Measurements from ENCODE around the gene PLPP7. TPM values are rescaled to one million over a fixed set of nuclear protein-coding genes. Genes with fewer than 3 reads are reported as not detected.

The PLPP7 gene
- total and polyA plus RNA-seq, 4 donors: 6.2 to 15.3 (median 11.3) TPM

GRCh38 chr9:131290767-131291370 is 1.3 kb downstream of the PLPP7 start:
- Histone ChIP-seq H3K4me3 (ENCODE audit: low read depth, low read length) (no peak overlapping the region), H3K9me3 (ENCODE audit: control insufficient read depth, insufficient read depth, low read length) (no peaks in the 10 kb centered on the region), H3K36me3 (ENCODE audit: control insufficient read depth, insufficient read depth, low read length) (peaks cover 25% of the 10 kb centered on the region), H3K4me1 (ENCODE audit: control insufficient read depth, insufficient read depth, low read length) (peaks cover 46% of the 10 kb centered on the region), H3K27me3 (ENCODE audit: control insufficient read depth, insufficient read depth, low read length) (no peaks in the 10 kb centered on the region), H3K27ac (ENCODE audit: low read depth, low read length) (no peak overlapping the region)
- no peak for DNase-seq (ENCODE audit: low read depth in 4 of 6, low spot score in 6 of 6)
- 80% methylated on average over 14 of the region's 17 CpGs for WGBS (ENCODE audit: insufficient coverage)

DNA sequence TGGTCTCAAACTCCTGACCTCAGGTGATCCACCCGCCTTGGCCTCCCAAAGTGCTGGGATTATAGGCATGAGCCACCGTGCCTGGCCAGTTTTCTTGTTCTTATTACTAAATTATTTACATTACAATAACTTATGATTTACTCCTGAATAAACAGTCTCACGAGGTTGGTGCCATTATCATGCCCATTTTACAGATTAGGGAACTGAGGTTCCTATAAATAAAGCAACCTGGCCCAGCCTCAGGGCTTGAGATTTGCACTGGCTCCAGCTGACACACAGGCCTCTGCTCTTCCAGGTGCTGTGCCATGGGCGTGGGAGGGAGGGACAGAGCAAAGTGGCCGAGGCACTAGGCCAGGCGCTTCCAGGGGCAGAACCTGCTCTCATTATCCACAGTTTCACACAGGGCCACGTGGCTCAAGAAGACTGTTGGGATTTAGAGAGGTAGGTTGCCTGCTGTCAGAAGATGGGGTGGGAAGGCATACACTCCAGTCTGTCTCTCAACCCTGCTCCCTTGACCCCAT is 2.3 kb downstream of the PLPP7 start:
- H3K4me1 ChIP-seq (ENCODE audit: control insufficient read depth, insufficient read depth, low read length): peaks cover 46% of the 10 kb centered on the region
- no peak for DNase-seq (ENCODE audit: low read depth in 4 of 6, low spot score in 6 of 6)
- H3K4me3 ChIP-seq (ENCODE audit: low read depth, low read length): no peak overlapping the region
- H3K27ac ChIP-seq (ENCODE audit: low read depth, low read length): no peak overlapping the region
- no peaks in the 10 kb centered on the region for H3K27me3 ChIP-seq (ENCODE audit: control insufficient read depth, insufficient read depth, low read length)
- WGBS (ENCODE audit: insufficient coverage): 80% methylated on average over 1 of the region's 7 CpGs
- peaks cover 28% of the 10 kb centered on the region for H3K36me3 ChIP-seq (ENCODE audit: control insufficient read depth, insufficient read depth, low read length)
- no peaks in the 10 kb centered on the region for H3K9me3 ChIP-seq (ENCODE audit: control insufficient read depth, insufficient read depth, low read length)

- DNase-seq (ENCODE audit: low read depth in 4 of 6, low spot score in 6 of 6): no peak
- Histone ChIP-seq H3K27ac (ENCODE audit: low read depth, low read length) (no peak overlapping the region), H3K4me1 (ENCODE audit: control insufficient read depth, insufficient read depth, low read length) (peaks cover 44% of the 10 kb centered on the region), H3K27me3 (ENCODE audit: control insufficient read depth, insufficient read depth, low read length) (no peaks in the 10 kb centered on the region), H3K4me3 (ENCODE audit: low read depth, low read length) (no peak overlapping the region), H3K9me3 (ENCODE audit: control insufficient read depth, insufficient read depth, low read length) (no peaks in the 10 kb centered on the region), H3K36me3 (ENCODE audit: control insufficient read depth, insufficient read depth, low read length) (peaks cover 28% of the 10 kb centered on the region)
- 92% methylated on average over 8 of the region's 10 CpGs for WGBS (ENCODE audit: insufficient coverage)
Measured at GRCh38 chr9:131292937-131293336, 3.4 kb downstream of the PLPP7 start.

DNA sequence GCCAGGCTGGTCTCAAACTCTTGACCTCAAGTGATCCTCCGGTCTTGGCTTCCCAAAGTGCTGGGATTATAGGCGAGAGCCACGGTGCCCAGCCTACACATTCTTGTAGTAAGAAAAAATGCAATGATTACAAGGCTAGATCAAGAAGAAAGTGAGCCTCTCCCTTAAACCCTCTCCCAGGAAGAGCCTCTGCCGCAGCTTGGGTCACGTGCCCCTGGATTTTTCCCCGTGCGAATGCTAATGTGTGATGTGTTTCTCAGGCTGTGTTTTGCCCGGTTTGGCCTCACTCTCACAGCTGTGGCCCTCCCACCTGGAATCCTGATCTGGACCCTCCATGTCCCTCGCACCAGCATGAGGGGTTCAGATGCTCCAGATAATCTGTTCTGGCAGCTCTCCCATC is 6.9 kb downstream of the PLPP7 start:
- Histone ChIP-seq H3K4me1 (ENCODE audit: control insufficient read depth, insufficient read depth, low read length) (peaks cover 13% of the 10 kb centered on the region), H3K27ac (ENCODE audit: low read depth, low read length) (no peak overlapping the region), H3K27me3 (ENCODE audit: control insufficient read depth, insufficient read depth, low read length) (no peaks in the 10 kb centered on the region), H3K36me3 (ENCODE audit: control insufficient read depth, insufficient read depth, low read length) (peaks cover 32% of the 10 kb centered on the region), H3K9me3 (ENCODE audit: control insufficient read depth, insufficient read depth, low read length) (no peaks in the 10 kb centered on the region), H3K4me3 (ENCODE audit: low read depth, low read length) (no peak overlapping the region)
- WGBS (ENCODE audit: insufficient coverage): 59% methylated on average over 4 of the region's 9 CpGs
- no peak for DNase-seq (ENCODE audit: low read depth in 4 of 6, low spot score in 6 of 6)

DNA sequence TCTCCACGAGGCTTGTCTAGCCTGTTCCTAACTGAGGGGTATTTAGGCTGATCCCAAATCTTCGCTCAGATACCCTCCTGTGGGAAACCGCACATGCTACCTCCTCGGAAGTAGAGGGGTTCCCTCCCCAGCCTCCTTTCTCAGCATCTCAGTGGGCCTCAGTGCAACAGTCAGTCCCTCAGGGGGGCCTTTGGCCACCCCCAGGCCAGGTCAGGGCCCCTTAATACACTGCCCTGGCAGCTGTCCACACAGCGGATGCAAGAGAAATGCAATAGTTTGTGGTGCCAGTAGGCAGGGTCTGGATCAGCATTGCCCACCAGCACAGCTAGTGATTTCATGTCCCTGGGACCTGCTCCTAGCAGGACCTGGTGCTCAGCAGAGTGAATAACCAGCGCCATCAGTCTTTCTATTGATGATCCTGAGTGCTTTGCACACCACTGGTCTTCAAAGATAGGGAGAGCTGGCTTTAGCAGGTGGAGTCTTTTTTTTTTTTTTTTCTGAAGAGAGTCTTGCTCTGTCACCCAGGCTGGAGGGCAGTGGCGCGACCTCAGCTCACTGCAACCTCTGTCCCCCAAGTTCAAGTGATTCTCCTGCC is 7.5 kb downstream of the PLPP7 start:
- peaks cover 9% of the 10 kb centered on the region for H3K4me1 ChIP-seq (ENCODE audit: control insufficient read depth, insufficient read depth, low read length)
- WGBS (ENCODE audit: insufficient coverage): 84% methylated on average over 4 of the region's 8 CpGs

GRCh38 chr9:131297903-131298302 is 8.4 kb downstream of the PLPP7 start:
- H3K27ac ChIP-seq (ENCODE audit: low read depth, low read length): no peak overlapping the region
- WGBS (ENCODE audit: insufficient coverage): 74% methylated on average over 10 of the region's 11 CpGs

More for the DNA sequence above, 7.5 kb downstream of the PLPP7 start:
- no peak for DNase-seq (ENCODE audit: low read depth in 4 of 6, low spot score in 6 of 6)
- H3K27ac ChIP-seq (ENCODE audit: low read depth, low read length): no peak overlapping the region
- H3K9me3 ChIP-seq (ENCODE audit: control insufficient read depth, insufficient read depth, low read length): no peaks in the 10 kb centered on the region
- peaks cover 36% of the 10 kb centered on the region for H3K36me3 ChIP-seq (ENCODE audit: control insufficient read depth, insufficient read depth, low read length)
- no peak overlapping the region for H3K4me3 ChIP-seq (ENCODE audit: low read depth, low read length)
- H3K27me3 ChIP-seq (ENCODE audit: control insufficient read depth, insufficient read depth, low read length): no peaks in the 10 kb centered on the region

DNA sequence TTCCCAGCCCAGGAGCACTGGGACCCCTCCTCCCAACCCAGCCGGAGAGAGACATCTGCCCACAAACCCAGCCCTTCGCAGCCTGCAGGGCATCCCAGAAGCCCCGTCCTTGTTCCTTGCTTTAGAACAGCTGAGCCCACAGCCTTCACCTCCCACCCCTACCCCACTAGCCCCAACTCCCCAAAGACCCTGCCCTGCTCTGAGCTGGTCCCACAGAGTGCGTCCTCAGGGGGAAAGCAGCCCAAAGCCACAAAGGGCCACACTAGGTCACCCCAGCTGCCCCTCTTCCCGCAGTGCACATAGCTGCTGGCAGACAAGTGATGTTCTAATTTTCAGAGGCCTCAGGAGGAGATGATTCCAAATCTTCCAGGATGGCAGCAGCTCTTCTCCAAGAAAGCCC is 8.8 kb downstream of the PLPP7 start:
- Histone ChIP-seq H3K4me1 (ENCODE audit: control insufficient read depth, insufficient read depth, low read length) (peaks cover 5% of the 10 kb centered on the region), H3K9me3 (ENCODE audit: control insufficient read depth, insufficient read depth, low read length) (no peaks in the 10 kb centered on the region), H3K27ac (ENCODE audit: low read depth, low read length) (no peak overlapping the region), H3K4me3 (ENCODE audit: low read depth, low read length) (no peak overlapping the region), H3K27me3 (ENCODE audit: control insufficient read depth, insufficient read depth, low read length) (no peaks in the 10 kb centered on the region), H3K36me3 (ENCODE audit: control insufficient read depth, insufficient read depth, low read length) (peaks cover 39% of the 10 kb centered on the region)
- no peak for DNase-seq (ENCODE audit: low read depth in 4 of 6, low spot score in 6 of 6)
- WGBS (ENCODE audit: insufficient coverage): 63% methylated on average over 5 of the region's 5 CpGs

More at GRCh38 chr9:131297903-131298302, 8.4 kb downstream of the PLPP7 start:
- Histone ChIP-seq H3K27me3 (ENCODE audit: control insufficient read depth, insufficient read depth, low read length) (no peaks in the 10 kb centered on the region), H3K4me3 (ENCODE audit: low read depth, low read length) (no peak overlapping the region), H3K9me3 (ENCODE audit: control insufficient read depth, insufficient read depth, low read length) (no peaks in the 10 kb centered on the region), H3K4me1 (ENCODE audit: control insufficient read depth, insufficient read depth, low read length) (peaks cover 8% of the 10 kb centered on the region), H3K36me3 (ENCODE audit: control insufficient read depth, insufficient read depth, low read length) (peaks cover 42% of the 10 kb centered on the region)
- no peak for DNase-seq (ENCODE audit: low read depth in 4 of 6, low spot score in 6 of 6)

GRCh38 chr9:131298816-131299215 is 9.3 kb downstream of the PLPP7 start:
- Histone ChIP-seq H3K4me1 (ENCODE audit: control insufficient read depth, insufficient read depth, low read length) (peaks cover under 1% of the 10 kb centered on the region), H3K36me3 (ENCODE audit: control insufficient read depth, insufficient read depth, low read length) (peaks cover 38% of the 10 kb centered on the region), H3K27ac (ENCODE audit: low read depth, low read length) (no peak overlapping the region), H3K27me3 (ENCODE audit: control insufficient read depth, insufficient read depth, low read length) (no peaks in the 10 kb centered on the region), H3K4me3 (ENCODE audit: low read depth, low read length) (no peak overlapping the region), H3K9me3 (ENCODE audit: control insufficient read depth, insufficient read depth, low read length) (no peaks in the 10 kb centered on the region)
- DNase-seq (ENCODE audit: low read depth in 4 of 6, low spot score in 6 of 6): no peak
- 88% methylated on average over 12 of the region's 12 CpGs for WGBS (ENCODE audit: insufficient coverage)

DNA sequence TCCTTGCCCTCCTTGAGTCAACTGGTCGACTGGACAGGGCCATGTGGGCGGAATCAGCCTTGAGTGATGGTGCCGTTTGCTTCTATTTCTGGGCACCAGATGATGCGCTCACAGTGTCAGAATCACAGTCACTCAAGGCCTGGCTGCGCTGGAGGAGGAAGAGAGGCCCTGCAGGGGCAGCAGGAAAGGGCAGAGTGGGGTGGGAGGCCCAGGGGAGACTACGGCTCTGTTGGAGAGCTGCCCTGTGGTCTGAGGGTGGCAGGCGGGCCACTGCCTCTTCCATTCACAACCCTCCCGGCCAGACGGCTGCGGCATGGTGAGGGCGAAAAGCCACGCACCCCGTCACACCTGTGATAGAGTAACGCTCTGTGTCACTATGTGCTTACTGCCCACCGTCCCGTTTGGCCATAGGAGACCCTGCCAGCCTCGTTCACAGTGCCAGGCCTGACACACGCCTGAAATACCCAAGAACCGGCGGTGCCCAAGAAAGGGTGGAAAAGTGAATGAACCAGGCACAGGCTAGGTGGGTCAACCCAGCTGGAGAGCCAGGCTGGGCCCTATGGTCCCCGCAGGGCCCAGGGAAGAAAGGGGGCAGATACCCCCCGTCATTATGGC is 9.9 kb downstream of the PLPP7 start:
- no peak overlapping the region for H3K27ac ChIP-seq (ENCODE audit: low read depth, low read length)
- 67% methylated on average over 17 of the region's 22 CpGs for WGBS (ENCODE audit: insufficient coverage)

GRCh38 chr9:131299961-131300347 is 10.4 kb downstream of the PLPP7 start:
- Histone ChIP-seq H3K36me3 (ENCODE audit: control insufficient read depth, insufficient read depth, low read length) (peaks cover 41% of the 10 kb centered on the region), H3K4me3 (ENCODE audit: low read depth, low read length) (no peak overlapping the region), H3K4me1 (ENCODE audit: control insufficient read depth, insufficient read depth, low read length) (no peaks in the 10 kb centered on the region), H3K9me3 (ENCODE audit: control insufficient read depth, insufficient read depth, low read length) (no peaks in the 10 kb centered on the region), H3K27ac (ENCODE audit: low read depth, low read length) (no peak overlapping the region), H3K27me3 (ENCODE audit: control insufficient read depth, insufficient read depth, low read length) (no peaks in the 10 kb centered on the region)
- no peak for DNase-seq (ENCODE audit: low read depth in 4 of 6, low spot score in 6 of 6)
- 100% methylated on average over 1 of the region's 5 CpGs for WGBS (ENCODE audit: insufficient coverage)

More for the DNA sequence above, 9.9 kb downstream of the PLPP7 start:
- Histone ChIP-seq H3K9me3 (ENCODE audit: control insufficient read depth, insufficient read depth, low read length) (no peaks in the 10 kb centered on the region), H3K4me1 (ENCODE audit: control insufficient read depth, insufficient read depth, low read length) (no peaks in the 10 kb centered on the region), H3K27me3 (ENCODE audit: control insufficient read depth, insufficient read depth, low read length) (no peaks in the 10 kb centered on the region), H3K4me3 (ENCODE audit: low read depth, low read length) (no peak overlapping the region), H3K36me3 (ENCODE audit: control insufficient read depth, insufficient read depth, low read length) (peaks cover 41% of the 10 kb centered on the region)
- no peak for DNase-seq (ENCODE audit: low read depth in 4 of 6, low spot score in 6 of 6)
